GM19455 (cell line): ENCODE measurements around the gene SEMA4D.
A peak's percentile ranks its signal among the peaks of the same experiment; 100 is the strongest.

Experiments
- ATAC-seq: cut with Tn5 transposase; IDR thresholded peaks from one replicate; pipeline ENCODE4 v1.9.1; 2021; ENCODE audit not compliant: unreplicated experiment

Gene SEMA4D

DNA sequence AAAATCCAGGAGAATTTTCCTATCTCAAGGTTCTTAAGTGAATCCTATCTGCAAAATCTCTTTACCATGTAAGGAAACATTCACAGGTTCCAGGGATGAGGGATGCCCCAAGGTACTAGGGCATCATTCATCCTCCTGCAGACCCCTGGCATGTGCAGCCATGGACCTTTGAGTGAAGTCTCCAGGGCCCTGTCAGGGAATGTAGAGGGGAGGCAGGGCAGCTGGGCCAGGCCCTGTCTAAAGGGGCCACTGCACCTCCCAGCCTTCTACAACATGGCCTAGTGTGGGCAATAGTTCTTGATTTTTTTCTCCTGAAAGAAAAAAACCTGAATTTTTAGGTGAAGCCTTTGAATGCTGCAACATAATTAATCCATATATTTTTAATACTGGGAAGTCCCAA is 63.3 kb downstream of the SEMA4D start:
- no peak for ATAC-seq

DNA sequence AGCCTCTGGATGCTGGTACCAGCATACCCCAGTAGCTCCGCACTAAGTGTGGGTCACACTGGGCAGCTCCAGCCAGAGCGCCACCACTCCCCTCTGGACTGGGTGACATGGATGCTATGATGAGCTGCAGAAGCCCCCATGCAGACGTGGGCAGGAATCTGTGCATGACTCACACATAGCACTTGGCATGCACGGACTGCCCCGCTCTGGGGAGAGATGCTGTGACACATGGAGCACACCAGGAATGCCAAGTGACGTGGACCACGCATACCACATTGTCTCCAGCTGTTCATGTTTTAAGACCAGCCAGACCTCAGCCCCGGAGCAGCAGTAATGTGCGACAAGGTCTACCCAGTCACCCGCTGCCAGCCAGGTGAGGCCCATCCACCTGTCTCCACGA is 64.1 kb downstream of the SEMA4D start:
- no peak for ATAC-seq

DNA sequence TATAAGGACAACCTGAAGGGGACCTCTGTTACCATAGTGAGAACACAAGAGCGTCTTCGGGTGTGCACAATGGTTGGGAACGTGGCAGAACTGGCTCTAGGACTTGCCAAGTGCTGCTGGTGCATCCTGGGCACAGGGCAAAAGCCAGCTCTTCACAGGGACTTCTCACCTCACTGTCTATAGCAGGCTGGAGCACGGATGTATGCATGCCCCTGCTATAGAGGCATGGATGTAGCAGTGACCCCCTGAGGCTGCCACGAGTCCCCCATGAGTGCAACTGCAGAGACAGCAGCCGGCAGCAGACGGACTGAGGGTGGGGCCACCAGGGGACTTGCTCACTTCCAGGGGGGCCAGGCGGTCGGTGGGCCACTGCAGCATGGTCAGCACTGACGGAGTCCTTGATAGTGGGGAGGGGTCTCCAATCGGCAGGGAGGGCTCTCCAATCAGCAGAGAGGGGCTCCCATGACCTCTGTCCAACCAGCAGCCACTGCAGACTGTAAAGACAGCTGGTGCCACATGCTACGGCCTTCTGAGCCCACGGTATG is 64.9 kb downstream of the SEMA4D start:
- ATAC-seq, result no peak

DNA sequence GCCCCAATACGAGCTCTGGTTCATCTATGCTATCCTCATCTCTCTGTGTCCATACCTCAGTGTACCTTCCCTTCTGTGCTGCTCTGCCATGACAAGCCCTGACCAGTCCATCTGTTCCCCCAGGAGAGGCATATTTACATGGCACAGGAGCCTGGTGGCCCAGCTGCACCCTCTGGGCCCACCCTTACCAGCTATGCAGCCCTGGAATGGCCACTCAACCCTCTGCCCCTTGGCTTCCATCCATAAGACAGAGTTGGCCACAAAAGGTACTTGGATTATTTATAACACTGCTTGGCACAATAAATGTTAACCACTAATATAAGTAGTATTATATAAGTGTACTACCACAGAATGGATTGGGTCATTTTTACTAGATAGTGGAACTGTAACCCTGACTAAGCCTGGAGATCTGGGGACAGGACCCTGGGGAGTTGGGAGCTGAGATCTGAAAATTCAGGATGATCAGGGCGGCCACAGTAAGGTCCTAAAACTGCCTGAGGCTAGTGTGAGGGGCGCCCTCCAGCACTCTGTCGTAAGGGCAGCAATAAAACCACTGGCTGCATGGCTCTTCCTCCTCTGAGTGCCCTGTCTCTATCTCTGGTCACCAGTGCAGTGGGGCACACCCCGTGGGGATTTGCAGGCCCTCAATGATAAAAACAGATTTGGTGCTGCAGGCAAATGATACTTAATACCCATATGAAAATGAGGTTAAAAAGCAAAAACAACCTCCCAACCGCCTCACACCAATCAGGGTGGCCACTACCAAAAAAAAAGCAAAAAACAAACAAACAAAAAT is 65.8 kb downstream of the SEMA4D start:
- ATAC-seq, result no peak

DNA sequence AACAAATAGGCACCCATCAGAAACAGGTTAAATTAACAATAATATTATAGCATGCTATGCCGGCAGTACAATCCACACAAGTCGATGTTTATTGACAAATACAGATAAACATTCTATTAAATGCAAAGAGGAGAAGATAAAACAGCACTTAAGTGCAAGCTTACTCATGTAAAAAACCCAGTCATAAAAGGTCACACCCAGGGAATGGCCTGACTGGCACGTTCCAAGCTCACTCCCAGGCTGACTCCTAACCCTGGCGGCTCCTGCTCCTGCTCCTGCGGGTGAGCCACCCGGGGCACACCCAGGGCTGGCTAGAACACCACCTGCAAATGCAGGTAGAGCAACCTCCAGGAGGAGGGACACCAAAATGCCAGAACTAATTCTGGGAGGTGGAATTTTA is 66.9 kb downstream of the SEMA4D start:
- ATAC-seq, result no peak

DNA sequence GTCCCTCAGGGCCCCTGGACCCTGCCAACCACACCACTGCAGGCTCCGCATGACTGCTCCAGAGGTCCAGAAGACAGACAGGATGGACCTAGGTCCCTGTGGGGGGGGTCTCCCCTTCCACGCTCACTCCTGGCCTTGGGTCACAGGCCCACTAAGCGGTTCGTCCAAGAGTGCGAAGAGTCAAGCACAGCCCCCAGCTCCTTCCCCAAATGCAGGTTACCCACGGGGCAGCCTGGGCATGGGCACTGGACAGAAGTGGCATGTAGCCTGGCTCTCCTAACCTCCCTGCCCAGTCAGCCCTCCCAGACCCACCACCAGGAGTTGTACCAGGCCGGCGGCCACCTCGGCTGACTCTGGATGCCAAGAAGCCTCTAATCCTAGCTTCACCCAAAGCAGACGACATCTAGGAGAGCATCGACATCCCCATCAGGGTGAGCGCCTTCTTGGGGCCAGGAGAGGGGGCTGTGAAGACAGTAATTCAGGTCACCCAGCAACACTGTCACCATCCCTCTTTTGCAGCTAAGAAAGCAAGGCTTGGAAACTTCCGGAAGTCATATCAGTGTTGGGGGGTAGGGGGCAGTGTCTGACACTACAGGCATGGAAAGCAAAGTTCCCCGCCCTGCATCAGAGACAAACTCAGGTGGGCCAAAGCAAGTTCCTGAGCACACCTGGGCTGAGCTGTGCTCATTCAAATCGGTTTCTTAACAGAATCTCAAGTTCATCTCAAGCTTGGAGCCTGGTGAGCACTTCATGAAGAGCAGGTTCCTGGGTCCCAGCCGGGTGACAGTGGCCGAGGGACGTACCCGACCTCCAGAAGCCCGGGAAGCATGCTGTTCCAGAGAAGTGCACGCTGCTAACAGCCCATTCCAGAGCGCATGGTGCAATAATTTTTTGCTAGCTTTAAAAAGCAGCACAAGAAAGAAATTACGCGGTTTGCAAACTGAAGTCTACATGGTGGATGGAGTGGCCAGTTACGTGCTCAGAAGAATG is 68.7 kb downstream of the SEMA4D start:
- no peak for ATAC-seq

DNA sequence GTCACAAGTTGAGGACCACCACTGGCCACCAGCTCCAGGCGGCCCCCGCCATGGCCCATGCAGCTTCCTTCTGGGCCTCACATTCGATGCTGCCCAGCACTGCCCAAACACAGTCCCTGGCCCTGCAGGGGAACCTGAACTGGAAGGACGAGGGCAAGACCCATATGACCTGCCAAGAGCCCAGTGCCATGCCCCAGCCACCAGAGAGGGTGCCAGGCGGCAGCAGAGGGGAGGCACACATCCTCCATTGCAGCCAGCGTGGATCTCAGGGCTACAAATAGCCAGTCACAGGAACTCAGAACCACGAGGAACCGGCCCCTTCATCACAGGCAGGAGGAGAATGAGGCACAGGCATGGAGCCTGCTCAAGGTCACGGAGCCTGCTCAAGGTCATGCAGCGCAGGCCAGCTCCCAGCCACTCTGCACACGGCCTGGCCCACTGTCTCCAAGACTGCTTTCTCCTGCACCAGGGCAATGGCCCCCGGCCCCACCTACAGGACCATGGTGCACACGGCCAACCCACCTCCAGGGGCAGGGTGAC is 69.6 kb downstream of the SEMA4D start:
- no peak for ATAC-seq

DNA sequence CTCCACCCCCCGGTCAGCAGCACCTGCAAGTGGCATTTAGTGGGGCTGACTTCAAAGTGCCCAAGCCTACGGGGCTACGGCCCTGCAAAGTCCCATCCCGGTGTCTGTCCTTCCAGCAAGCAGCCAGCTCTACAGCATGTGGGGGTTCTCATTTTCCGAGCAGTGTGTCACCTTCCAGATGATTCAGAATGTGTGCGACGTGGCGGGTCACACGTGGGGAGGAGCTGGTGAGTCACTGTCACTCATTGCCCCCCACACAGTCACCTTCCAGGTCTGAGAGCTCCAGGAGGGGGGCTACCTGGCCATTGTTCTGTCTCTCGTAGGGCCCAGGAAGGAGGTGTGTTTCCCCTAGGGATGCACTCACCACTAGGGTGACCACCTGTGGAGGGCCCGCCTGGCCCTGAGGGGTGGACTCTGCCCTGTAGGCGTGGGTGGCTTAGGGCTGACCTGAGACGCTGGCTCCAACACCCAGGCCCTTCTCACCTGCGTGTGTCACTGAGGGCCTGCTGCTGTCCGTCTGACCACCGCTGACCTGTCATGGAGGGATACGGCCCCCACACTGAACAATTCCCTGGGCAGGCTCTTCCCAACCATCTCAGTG is 70.2 kb downstream of the SEMA4D start:
- no peak for ATAC-seq

DNA sequence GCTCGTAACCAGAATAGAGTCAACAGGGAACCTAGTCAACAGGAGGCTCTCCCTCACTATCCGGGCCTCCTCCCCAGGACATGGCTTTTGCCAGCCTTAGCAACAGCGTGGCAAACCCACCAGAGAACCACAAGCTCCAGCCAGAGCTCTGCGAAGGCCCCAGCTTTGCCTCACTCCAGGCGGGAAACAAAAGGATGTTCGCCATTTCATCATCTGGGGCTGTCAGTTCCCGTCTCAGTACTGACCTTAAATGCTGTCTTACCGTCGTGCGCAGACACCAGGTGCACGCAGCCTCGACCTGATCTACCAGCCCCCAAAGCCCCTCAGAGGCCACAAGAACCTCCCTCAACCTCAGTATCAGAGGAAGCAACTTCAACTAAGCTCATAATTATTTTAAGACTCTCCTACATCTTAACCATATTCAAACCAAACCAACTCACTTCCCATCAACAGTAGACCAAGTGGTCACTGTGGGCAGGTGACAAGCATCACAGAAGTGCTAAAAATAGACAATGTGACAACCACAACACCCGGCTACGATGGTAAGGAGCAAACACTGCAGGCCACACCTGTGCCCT is 71.4 kb downstream of the SEMA4D start:
- peak; percentile 71 for ATAC-seq

DNA sequence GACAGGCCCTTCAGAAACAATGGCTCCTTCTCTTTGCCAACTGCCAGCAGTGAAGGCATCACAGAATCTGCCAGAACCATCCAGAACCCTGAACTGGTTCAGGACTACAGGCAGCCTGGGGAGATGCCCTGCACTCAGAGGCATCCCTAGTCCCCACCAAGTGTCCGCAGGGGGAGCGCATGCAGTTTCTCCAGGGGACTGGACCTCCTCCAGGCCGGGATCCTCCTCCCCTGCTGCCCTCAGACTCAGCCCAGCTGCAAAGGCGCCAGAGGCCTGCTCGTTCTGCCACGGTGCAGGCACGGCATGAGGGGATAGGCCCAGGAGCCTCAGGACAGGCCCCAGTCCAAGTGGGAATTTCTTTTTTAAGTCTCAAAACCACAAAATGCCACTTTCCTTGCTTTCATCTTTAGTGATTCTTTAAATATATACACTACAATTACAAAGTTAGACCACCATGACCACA is 72.0 kb downstream of the SEMA4D start:
- ATAC-seq, result peak; percentile 4

DNA sequence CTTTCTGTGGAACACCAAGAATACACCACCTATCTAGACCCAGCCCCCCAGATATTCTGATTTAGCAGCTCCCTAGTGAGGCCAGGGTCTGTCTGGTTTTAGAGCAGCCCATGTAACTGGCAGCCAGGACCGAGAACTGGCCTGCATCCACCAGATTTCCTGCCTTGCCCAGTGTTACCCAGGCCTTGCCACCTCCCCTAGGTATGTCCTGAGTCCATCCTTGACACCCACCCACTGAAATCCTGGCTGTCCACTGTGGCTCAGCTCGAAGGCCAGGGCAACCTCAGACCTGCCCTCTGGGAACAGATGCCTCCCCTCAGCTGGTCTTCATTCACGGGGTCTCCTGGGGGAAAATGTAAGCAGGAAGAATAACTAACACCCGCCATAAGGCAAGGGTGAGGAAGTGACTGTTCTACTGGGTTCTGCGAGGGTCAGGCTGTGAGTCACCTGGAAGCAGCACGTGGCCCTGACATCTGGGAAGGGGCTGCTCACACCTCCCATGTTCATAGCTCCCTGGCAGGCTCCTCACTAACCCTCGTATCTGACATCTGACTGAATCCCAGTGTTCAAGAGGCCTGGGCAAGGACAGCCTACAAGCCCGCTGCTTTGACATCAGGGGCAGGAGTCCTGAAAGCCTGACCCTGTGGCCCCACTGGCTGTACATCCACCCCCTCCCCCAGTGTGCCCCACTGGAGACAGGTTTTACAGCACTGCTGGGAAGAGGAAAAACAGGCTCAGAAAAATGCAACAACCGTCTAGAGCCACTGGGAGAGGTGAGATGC is 72.7 kb downstream of the SEMA4D start:
- ATAC-seq, result no peak

DNA sequence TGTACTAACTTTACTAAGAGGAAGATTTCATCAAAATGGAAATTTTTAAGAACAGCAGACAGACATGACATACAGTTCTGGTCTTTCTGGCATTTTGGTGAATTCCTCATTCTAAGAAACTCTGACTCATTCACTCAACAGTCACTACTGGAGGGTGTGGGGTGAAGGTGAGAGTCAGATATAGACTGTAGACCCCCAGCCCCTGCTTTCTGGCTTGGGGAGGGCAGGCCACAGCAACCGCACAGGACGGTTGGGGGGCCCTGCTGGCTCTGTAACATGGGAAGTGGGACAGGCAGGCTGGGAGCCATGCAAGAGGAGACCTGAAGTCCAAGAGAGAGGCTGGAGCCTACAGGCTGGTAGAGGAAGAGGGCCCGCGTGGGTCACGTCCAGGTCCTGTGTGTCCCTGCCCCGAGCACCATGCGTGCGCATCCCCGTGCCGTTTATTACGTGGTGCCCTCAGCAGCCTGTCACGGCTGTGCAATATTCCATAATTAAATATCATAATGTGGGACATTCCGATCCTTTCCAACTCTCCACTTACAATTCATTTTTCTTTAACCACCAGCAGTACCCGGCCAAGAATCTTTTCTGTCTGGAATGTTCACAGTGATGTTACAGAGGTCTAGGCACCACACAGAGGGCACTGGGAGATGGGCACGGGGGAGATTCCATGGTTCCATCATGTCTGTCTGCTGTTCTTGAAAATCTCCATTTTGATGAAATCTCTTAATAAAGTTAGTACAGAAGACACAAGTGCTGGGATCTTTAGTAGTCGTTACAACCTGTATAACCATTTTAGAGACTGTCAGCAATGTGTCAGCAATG is 75.5 kb downstream of the SEMA4D start:
- no peak for ATAC-seq

DNA sequence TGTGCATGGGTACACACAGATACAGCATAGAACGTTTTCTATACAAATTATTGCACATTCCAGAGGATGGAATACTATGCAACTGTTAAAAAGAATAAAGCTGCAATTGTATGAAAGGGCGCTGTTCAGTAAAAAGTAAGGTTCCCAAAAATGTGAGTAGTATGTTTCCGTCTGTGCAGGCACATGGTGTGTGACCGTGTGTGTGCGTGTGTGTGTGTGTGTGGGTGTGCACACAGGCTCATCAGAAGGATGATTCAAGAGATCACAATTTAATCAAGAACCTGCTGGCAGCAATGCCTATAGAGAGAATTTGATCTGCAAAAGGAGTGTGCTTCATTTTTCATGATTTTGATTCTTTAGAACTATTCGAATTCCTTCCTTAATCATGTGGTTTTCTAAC is 76.3 kb downstream of the SEMA4D start:
- ATAC-seq, result no peak

DNA sequence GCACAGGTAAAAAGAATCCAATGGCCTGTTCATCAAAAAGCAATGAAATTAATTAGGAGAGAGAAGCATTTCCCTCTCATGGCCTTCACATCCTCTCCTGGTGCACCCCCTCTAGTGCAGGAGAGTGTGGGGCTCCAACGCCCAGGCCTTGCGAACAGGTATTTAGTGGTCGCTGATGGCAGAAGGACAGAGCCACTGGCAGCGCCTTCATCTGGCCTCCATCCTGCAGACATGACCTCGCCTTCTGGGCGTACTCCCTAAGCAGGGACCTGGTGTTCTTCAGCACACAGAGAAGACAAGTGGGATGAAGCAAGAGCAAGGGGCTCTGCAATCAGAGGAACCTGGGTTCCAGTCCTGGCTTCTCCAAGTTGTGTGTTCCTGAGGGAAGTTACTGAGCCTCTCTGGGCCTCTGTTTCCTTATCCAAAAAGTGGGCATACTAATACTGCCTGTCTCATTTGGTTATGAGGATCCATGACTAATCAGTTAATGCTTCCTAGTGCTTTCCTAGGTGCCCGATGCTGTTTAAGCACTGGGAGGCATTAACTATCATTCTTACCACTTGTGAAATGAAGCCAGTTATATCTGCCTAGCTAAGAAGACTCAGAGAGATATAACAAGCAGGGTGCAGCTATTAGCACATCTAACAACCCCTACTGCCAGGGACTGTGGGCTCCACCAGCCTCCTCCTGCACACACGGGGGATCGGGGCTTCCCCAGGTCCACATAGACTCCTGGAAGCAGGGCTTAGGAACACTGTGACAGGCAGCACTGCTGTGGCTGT is 77.3 kb downstream of the SEMA4D start:
- no peak for ATAC-seq

DNA sequence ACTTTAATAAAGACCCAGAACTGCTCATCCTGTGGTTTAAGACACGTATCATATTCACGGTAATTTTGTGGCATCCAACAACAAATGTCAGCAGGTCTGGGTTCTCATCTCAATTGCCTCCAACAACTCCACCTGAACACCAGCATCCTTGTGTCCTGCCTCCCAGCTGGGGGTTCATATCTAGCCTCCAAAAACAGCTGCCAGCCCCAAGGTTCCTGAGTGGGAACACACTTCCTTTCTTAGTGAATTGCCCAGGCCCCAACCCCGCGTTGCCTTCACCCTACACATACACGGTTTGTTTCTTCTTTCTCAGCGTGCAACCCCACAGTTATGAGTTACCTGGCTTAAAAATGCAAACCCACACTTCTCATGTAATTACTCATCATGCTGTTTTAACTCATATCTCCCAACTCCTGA is 77.9 kb downstream of the SEMA4D start:
- ATAC-seq, result no peak

DNA sequence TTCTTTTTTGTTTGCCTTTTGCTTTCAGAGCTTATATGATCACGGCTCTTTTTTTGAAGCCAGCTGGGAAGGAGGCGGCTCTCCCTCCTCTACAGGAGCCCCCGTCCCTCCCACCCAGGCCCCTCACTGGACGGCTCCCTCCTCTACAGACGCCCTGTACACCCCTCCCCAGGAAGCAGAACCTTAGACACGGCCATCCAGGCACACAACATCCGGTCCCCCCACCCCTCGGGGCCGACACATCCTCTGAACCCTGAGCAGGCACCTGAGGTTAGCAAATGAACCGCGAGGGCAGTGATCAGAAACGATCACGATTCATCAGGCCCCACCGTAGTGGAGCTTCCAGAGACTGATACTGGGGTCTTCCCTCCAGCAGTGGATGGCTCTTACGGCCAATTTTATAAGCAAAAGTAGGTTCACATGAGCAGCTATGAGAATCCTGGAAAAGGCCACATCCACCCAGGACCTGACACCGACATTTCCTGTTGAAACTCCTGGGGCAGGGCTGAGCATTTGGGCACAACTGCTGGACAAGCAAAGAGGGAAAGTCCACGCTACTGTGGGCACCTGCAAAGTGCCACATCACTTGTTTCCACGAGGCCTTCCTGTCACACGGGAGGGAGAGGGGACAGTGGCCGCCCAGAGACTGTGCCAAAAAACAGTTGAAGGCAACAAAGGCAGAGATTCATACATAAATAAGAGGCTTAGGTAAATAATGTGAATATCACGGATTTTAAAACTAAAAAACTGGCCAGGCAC is 78.9 kb downstream of the SEMA4D start:
- ATAC-seq, result peak; percentile 66

DNA sequence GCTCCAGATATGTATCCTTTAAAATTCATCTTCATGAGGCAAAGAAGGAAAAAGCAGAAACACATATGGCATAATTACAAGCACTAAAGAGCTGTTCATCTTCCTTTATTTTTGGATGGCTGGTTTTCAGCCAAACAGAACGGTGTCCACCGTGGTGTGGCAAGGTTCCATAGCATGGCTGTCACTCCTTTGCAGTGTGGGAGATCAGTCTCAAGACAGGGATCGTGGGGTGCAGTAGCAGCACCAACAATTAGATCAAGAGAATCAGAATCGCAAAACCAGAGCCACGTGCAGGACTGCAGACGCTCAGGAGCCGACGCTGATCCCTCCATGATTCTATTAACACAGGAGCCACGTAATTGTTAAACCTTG is 79.5 kb downstream of the SEMA4D start:
- ATAC-seq, result no peak
